ENCODE results near the gene ESYT3.

The ESYT3 gene

DNA sequence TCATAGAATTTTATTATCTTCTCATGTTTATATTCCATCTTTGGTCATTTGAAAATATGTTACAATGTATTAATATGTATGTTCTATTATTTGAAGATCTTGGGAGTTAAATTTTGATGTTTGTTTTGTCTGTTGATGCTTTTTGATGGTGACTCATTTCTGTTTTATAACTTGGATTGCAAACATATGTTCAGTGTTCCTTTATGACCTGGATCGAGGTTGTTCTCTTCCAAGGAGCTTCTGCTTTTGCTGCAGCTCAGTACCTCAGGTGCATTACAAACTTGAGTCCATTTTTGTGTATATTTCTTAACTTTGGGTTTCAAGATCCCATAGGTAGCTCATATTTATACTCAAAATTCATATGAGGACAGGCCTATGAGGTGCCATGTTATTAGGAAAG, 37.1 kb downstream of the ESYT3 start:
- no peaks in the 10 kb centered on the region for H3K79me2 ChIP-seq (ENCODE audit: low read length)
- TF ChIP-seq, protein P1, sequence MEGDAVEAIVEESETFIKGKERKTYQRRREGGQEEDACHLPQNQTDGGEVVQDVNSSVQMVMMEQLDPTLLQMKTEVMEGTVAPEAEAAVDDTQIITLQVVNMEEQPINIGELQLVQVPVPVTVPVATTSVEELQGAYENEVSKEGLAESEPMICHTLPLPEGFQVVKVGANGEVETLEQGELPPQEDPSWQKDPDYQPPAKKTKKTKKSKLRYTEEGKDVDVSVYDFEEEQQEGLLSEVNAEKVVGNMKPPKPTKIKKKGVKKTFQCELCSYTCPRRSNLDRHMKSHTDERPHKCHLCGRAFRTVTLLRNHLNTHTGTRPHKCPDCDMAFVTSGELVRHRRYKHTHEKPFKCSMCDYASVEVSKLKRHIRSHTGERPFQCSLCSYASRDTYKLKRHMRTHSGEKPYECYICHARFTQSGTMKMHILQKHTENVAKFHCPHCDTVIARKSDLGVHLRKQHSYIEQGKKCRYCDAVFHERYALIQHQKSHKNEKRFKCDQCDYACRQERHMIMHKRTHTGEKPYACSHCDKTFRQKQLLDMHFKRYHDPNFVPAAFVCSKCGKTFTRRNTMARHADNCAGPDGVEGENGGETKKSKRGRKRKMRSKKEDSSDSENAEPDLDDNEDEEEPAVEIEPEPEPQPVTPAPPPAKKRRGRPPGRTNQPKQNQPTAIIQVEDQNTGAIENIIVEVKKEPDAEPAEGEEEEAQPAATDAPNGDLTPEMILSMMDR (IDR thresholded peaks at IDR 0.05; ENCODE audit: low read depth, low read length), result no peak
- no peak for TF ChIP-seq EZH2phosphoT487 (IDR thresholded peaks at IDR 0.05; ENCODE audit: low read depth)

GRCh38 chr3:138472141-138472825, 37.9 kb downstream of the ESYT3 start:
- no peaks in the 10 kb centered on the region for H3K79me2 ChIP-seq (ENCODE audit: low read length)
- H3K9ac ChIP-seq (ENCODE audit: low read length), result no peak overlapping the region
- H3K9me3 ChIP-seq (ENCODE audit: insufficient read depth, low read length), result no peaks in the 10 kb centered on the region
- H3K4me2 ChIP-seq (ENCODE audit: low read length), result no peak overlapping the region
- no peak overlapping the region for H3K4me3 ChIP-seq (ENCODE audit: low read length)
- TF ChIP-seq, protein P1 (IDR thresholded peaks at IDR 0.05; ENCODE audit: low read depth, low read length), result no peak
- no peak for TF ChIP-seq EZH2phosphoT487 (IDR thresholded peaks at IDR 0.05; ENCODE audit: low read depth)
- no peaks in the 10 kb centered on the region for H4K20me1 ChIP-seq (ENCODE audit: insufficient read depth, low read length)
- no peaks in the 10 kb centered on the region for H3K36me3 ChIP-seq (replicated peaks; ENCODE audit: low read depth, low read length)
- H3K27me3 ChIP-seq (ENCODE audit: low read depth, low read length), result no peaks in the 10 kb centered on the region
- H3K4me1 ChIP-seq (ENCODE audit: low read length), result no peaks in the 10 kb centered on the region
- H2AFZ ChIP-seq (ENCODE audit: low read depth, low read length), result no peak overlapping the region
- H3K27ac ChIP-seq (ENCODE audit: low read length), result no peak overlapping the region

More for the DNA sequence above, 37.1 kb downstream of the ESYT3 start:
- Histone ChIP-seq H3K27me3 (ENCODE audit: low read depth, low read length) (no peaks in the 10 kb centered on the region), H3K36me3 (replicated peaks; ENCODE audit: low read depth, low read length) (no peaks in the 10 kb centered on the region), H3K4me2 (ENCODE audit: low read length) (no peak overlapping the region), H3K9ac (ENCODE audit: low read length) (no peak overlapping the region), H4K20me1 (ENCODE audit: insufficient read depth, low read length) (no peaks in the 10 kb centered on the region), H3K4me3 (ENCODE audit: low read length) (no peak overlapping the region), H3K9me3 (ENCODE audit: insufficient read depth, low read length) (no peaks in the 10 kb centered on the region), H2AFZ (ENCODE audit: low read depth, low read length) (no peak overlapping the region), H3K4me1 (ENCODE audit: low read length) (no peaks in the 10 kb centered on the region), H3K27ac (ENCODE audit: low read length) (no peak overlapping the region)

- Histone ChIP-seq H3K27me3 (ENCODE audit: low read depth, low read length) (0 out of 2 replicates have a peak, but pooled peaks cover 4% of the 10 kb centered on the region), H3K9ac (ENCODE audit: low read length) (no peak overlapping the region), H3K4me1 (ENCODE audit: low read length) (no peaks in the 10 kb centered on the region), H3K4me3 (ENCODE audit: low read length) (no peak overlapping the region), H3K27ac (ENCODE audit: low read length) (no peak overlapping the region), H3K79me2 (ENCODE audit: low read length) (no peaks in the 10 kb centered on the region), H4K20me1 (ENCODE audit: insufficient read depth, low read length) (no peaks in the 10 kb centered on the region), H2AFZ (ENCODE audit: low read depth, low read length) (no peak overlapping the region), H3K9me3 (ENCODE audit: insufficient read depth, low read length) (no peaks in the 10 kb centered on the region), H3K36me3 (replicated peaks; ENCODE audit: low read depth, low read length) (no peaks in the 10 kb centered on the region), H3K4me2 (ENCODE audit: low read length) (no peak overlapping the region)
- no peak for TF ChIP-seq EZH2phosphoT487 (IDR thresholded peaks at IDR 0.05; ENCODE audit: low read depth)
- TF ChIP-seq, protein P1 (IDR thresholded peaks at IDR 0.05; ENCODE audit: low read depth, low read length), result no peak
Measured at GRCh38 chr3:138473391-138473790, 39.0 kb downstream of the ESYT3 start.

DNA sequence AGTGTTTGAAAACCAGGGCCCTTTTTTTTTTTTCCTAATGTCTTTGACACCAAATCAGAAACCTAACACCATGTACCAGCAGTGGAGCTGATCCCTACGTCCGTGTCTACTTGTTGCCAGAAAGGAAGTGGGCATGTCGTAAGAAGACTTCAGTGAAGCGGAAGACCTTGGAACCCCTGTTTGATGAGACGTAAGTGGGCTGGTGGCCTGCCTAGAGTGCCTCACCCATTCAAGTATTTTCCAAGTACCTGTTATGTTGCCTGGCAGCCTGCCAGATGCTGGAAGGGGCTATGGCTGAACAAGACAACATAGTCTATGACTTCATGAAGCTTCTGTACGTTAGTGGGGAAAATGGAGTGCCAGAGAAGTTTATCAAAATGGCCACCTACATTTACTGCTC, 39.7 kb downstream of the ESYT3 start:
- Histone ChIP-seq H3K9me3 (ENCODE audit: insufficient read depth, low read length) (no peaks in the 10 kb centered on the region), H3K4me2 (ENCODE audit: low read length) (no peak overlapping the region), H3K36me3 (replicated peaks; ENCODE audit: low read depth, low read length) (no peaks in the 10 kb centered on the region), H3K4me3 (ENCODE audit: low read length) (no peak overlapping the region), H3K27ac (ENCODE audit: low read length) (no peak overlapping the region), H4K20me1 (ENCODE audit: insufficient read depth, low read length) (no peaks in the 10 kb centered on the region), H2AFZ (ENCODE audit: low read depth, low read length) (no peak overlapping the region), H3K79me2 (ENCODE audit: low read length) (no peaks in the 10 kb centered on the region), H3K4me1 (ENCODE audit: low read length) (no peaks in the 10 kb centered on the region), H3K27me3 (ENCODE audit: low read depth, low read length) (0 out of 2 replicates have a peak, but pooled peaks cover 4% of the 10 kb centered on the region), H3K9ac (ENCODE audit: low read length) (no peak overlapping the region)
- no peak for TF ChIP-seq EZH2phosphoT487 (IDR thresholded peaks at IDR 0.05; ENCODE audit: low read depth)
- TF ChIP-seq, protein P1 (IDR thresholded peaks at IDR 0.05; ENCODE audit: low read depth, low read length), result no peak

Measured in OCI-LY3 (cell line).